GM12878 (cell line): Measurements from ENCODE around the gene SHC4. TPM values are rescaled to one million over a fixed set of nuclear protein-coding genes. Genes with fewer than 3 reads are reported as not detected.
A peak's percentile ranks its signal among the peaks of the same experiment; 100 is the strongest.

Source experiments
- ATAC-seq: fragments of 200-7000 bp; cut with Tn5 transposase; 3 replicates; pipeline ENCODE4 v1.9.1; 2020; ENCODE audit warnings: mild to moderate bottlenecking, moderate library complexity
- BruUV-seq: library from RNA; stranded (reverse); fragments of 400-500 nt; replicated peaks from 2 replicates; lab custom pipeline; 2021; lab: Mats Ljungman, UMichigan
- CTCF ChIA-PET: fragments of 300-600 bp; sonication (Branson Sonifier 250); formaldehyde crosslinking; extraction: SDS; loops from one replicate; lab custom pipeline; 2021; ENCODE audit warnings: inconsistent platforms; lab: Yijun Ruan, JAX
- POLR2A ChIA-PET: fragments of 350-600 bp; formaldehyde crosslinking; extraction: SDS; loops from one replicate; lab custom pipeline; 2021; ENCODE audit warnings: inconsistent platforms; lab: Charles Lee
- RAD21 ChIA-PET: fragments of 300-600 bp; sonication (Branson Sonifier 250); formaldehyde crosslinking; loops from one replicate; lab custom pipeline; 2023; ENCODE audit warnings: antibody characterized with exemption; ENCODE audit not compliant: unreplicated experiment; lab: Charles Lee
- SMC1A ChIA-PET: fragments of 300-600 bp; sonication (Branson Sonifier 250); formaldehyde crosslinking; loops from one replicate; lab custom pipeline; 2023; ENCODE audit not compliant: unreplicated experiment, uncharacterized antibody; lab: Charles Lee
- DNase-seq: peaks from one replicate; pipeline ENCODE4 v3.0.0-alpha.2; 2011; ENCODE audit warnings: low read depth, low spot score
- FAIRE-seq: peaks from 3 replicates; lab custom pipeline; 2011; peaks lifted over from hg19 to GRCh38; lab: Jason Lieb, UNC
- H2AFZ ChIP-seq: 2 replicates; pipeline ENCODE4 v1.6.0; 2011; ENCODE audit warnings: low read depth, low read length, control low read depth; ENCODE audit not compliant: control insufficient read depth
- H3K27ac ChIP-seq: 2 replicates; pipeline ENCODE4 v1.5.1; 2011; ENCODE audit warnings: control low read depth; ENCODE audit not compliant: control insufficient read depth, insufficient read depth
- H3K27me3 ChIP-seq, 2 experiments: replicated peaks in 1 of 2; 2 replicates each; pipeline versions ENCODE4 v1.6.0 to v1.6.1; 2011; ENCODE audit warnings: low read length in 1 of 2; ENCODE audit not compliant: control insufficient read depth in 2 of 2, insufficient read depth in 2 of 2
- H3K36me3 ChIP-seq, 2 experiments: 2 replicates each; pipeline ENCODE4 v1.5.1; 2011; ENCODE audit warnings: low read length in 1 of 2; ENCODE audit not compliant: control insufficient read depth in 2 of 2, insufficient read depth in 2 of 2
- H3K4me1 ChIP-seq: 2 replicates; pipeline ENCODE4 v1.6.1; 2011; ENCODE audit warnings: mild to moderate bottlenecking, low read length, moderate library complexity, mixed read lengths; ENCODE audit not compliant: control insufficient read depth, insufficient read depth
- H3K4me2 ChIP-seq: 2 replicates; pipeline ENCODE4 v1.6.0; 2011; ENCODE audit warnings: control low read depth; ENCODE audit not compliant: control insufficient read depth, insufficient read depth
- H3K4me3 ChIP-seq: fragments of 200-600 bp; sonication (generic); 2 replicates; pipeline ENCODE4 v1.5.1; 2016
- H3K79me2 ChIP-seq: 2 replicates; pipeline ENCODE4 v1.6.0; 2011; ENCODE audit warnings: low read length; ENCODE audit not compliant: control insufficient read depth, insufficient read depth
- H3K9ac ChIP-seq: 2 replicates; pipeline ENCODE4 v1.8.0; 2011; ENCODE audit warnings: low read length, control low read depth, mixed read lengths; ENCODE audit not compliant: control insufficient read depth, insufficient read depth
- H3K9me3 ChIP-seq: replicated peaks from 3 replicates; pipeline ENCODE4 v1.5.1; 2011; ENCODE audit warnings: mild to moderate bottlenecking, low read length; ENCODE audit not compliant: control insufficient read depth, insufficient read depth
- H4K20me1 ChIP-seq: 2 replicates; pipeline ENCODE4 v1.6.0; 2011; ENCODE audit not compliant: control insufficient read depth, insufficient read depth
- GABPA ChIP-seq: IDR thresholded peaks from 2 replicates; pipeline ENCODE4 v1.6.1; 2014; ENCODE audit warnings: antibody characterized with exemption, low read depth, mild to moderate bottlenecking, inconsistent platforms
- KAT2A ChIP-seq: conservative IDR thresholded peaks from 2 replicates; pipeline ENCODE4 v1.6.1; 2011; ENCODE audit warnings: low read depth, low read length; ENCODE audit not compliant: control insufficient read depth
- MTA2 ChIP-seq: fragments of 450-650 bp; IDR thresholded peaks from 2 replicates; pipeline ENCODE4 v1.6.1; 2016; ENCODE audit warnings: low read depth, mild to moderate bottlenecking, moderate library complexity
- NR2C1 ChIP-seq: fragments of 450-650 bp; IDR thresholded peaks from 2 replicates; pipeline ENCODE4 v1.6.1; 2017; ENCODE audit warnings: antibody characterized with exemption, mild to moderate bottlenecking, moderate library complexity
- SIX5 ChIP-seq: IDR thresholded peaks from 2 replicates; pipeline ENCODE4 v1.6.1; 2011; ENCODE audit warnings: mild to moderate bottlenecking, low read depth, low read length, moderate library complexity; ENCODE audit not compliant: severe bottlenecking
- SRF ChIP-seq, 2 experiments: IDR thresholded peaks; 2 replicates each; pipeline ENCODE4 v1.6.1; 2011; ENCODE audit warnings: low read depth in 2 of 2, low read length in 2 of 2, mild to moderate bottlenecking in 1 of 2, moderate library complexity in 1 of 2
- TCF3 ChIP-seq: IDR thresholded peaks from 2 replicates; pipeline ENCODE4 v1.6.1; 2012; ENCODE audit warnings: low read depth, mild to moderate bottlenecking, low read length, borderline replicate concordance; ENCODE audit not compliant: insufficient read depth
- ZNF217 ChIP-seq: fragments of 450-650 bp; IDR thresholded peaks from 2 replicates; pipeline ENCODE4 v1.6.1; 2017; ENCODE audit warnings: antibody characterized with exemption, mild to moderate bottlenecking
- WGBS: methylation state at CpG from one replicate; pipeline ENCODE4 v1.1.6; 2016; ENCODE audit warnings: low lambda C conversion rate; ENCODE audit not compliant: insufficient replicate concordance, insufficient coverage; ENCODE audit errors: missing lambda C conversion rate; 5-methylcytosine and 5-hydroxymethylcytosine counted together
- in situ Hi-C: fragments of 300-500 bp; cut with MboI; formaldehyde crosslinking; loops from 9 replicates; pipeline ENCODE4 v1.14.3; 2018; ENCODE audit warnings: mixed read lengths
- intact Hi-C: fragments of 100-400 bp; cut with micrococcal nuclease; formaldehyde crosslinking; loops from one replicate; pipeline ENCODE4 v1.14.2; 2022; ENCODE audit not compliant: unreplicated experiment
- polyA plus RNA-seq, 11 experiments: library from polyadenylated mRNA; depleted of rRNA in 4 of 11; unstranded in 6 of 11; stranded (reverse) in 5 of 11; fragments of >200 nt; fragmentation: Nextera tagmentation in 4 of 11; fragmentation: Illumina TruSeq in 1 of 11; extraction: Ambion mirVana in 4 of 11; extraction: Trizol in 1 of 11; gene quantifications; 1 replicate in 1 of 11; 2 replicates in 10 of 11; pipeline versions ENCODE4 v1.2.1 to v1.2.3, GENCODE V29; 2011 to 2016; ENCODE audit warnings: inconsistent platforms in 2 of 11, missing spikeins in 2 of 11, low read depth in 1 of 11
- total RNA-seq, 4 experiments: library from RNA; depleted of rRNA in 3 of 4; stranded (reverse); fragments of >200 nt in 3 of 4; fragmentation: Illumina TruSeq in 1 of 4; extraction: Trizol in 1 of 4; gene quantifications; 2 replicates each; pipeline versions ENCODE4 v1.2.1 to v1.2.3, GENCODE V29; 2013 to 2021
- TF ChIP-seq, protein P1 (sequence below): fragments of 450-650 bp; IDR thresholded peaks from 2 replicates; pipeline ENCODE4 v1.6.1; 2017; ENCODE audit warnings: mild to moderate bottlenecking, moderate library complexity
- TF ChIP-seq, protein P2 (sequence below): IDR thresholded peaks from 2 replicates; pipeline ENCODE4 v1.6.1; 2012; ENCODE audit warnings: low read depth, low read length, improper control_type of control experiment

SHC4 gene
- total and polyA plus RNA-seq, 10 of the 15 experiments (the other 5 are each of a cell fraction or from before 2014, with no cell fraction given) = 0.04 to 0.87 (median 0.14) TPM

DNA sequence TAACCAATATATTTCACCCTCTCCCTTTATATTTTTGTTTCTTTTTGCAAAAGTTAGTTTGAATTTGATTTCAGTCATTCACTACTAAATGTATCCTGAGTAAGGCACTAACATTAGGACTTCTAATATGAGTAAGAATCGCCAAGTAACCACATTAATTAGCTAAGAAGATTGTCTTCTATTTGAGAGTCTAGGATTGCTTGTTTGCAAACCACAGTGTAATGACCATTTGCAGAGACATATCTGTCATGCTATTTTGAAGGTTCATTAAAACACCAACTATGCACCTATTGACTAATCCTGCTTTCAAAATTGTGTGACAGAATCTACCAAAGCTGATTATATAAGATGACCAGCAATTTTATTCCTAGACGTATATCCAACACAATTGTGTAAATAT, 91.1 kb downstream of the SHC4 start:
- Histone ChIP-seq H3K27ac (no peak overlapping the region), H3K4me1 (no peaks in the 10 kb centered on the region), H3K4me2 (no peak overlapping the region), H3K36me3 (no peaks in the 10 kb centered on the region), H3K4me3 (no peak overlapping the region), H3K9ac (no peak overlapping the region), H4K20me1 (no peaks in the 10 kb centered on the region), H3K9me3 (no peaks in the 10 kb centered on the region), H2AFZ (no peak overlapping the region), H3K27me3 (no peaks in the 10 kb centered on the region), H3K79me2 (no peaks in the 10 kb centered on the region)
- in situ Hi-C loops = loop anchor here (10.0 kb wide), 1 partner anchor 752 kb away; the partner anchor contains the start of genes DTWD1 and FAM227B
- TF ChIP-seq SRF (IDR thresholded peaks at IDR 0.05; ENCODE audit: low read depth in 2 of 2, low read length in 2 of 2) (no peak), SIX5 (no peak), TCF3 (no peak), NR2C1 (no peak), MTA2 (peak; percentile 90), KAT2A (no peak), GABPA (no peak), ZNF217 (0 out of 2 replicates have a peak, but pooled peaks have one; percentile 51)
- TF ChIP-seq, protein P1, sequence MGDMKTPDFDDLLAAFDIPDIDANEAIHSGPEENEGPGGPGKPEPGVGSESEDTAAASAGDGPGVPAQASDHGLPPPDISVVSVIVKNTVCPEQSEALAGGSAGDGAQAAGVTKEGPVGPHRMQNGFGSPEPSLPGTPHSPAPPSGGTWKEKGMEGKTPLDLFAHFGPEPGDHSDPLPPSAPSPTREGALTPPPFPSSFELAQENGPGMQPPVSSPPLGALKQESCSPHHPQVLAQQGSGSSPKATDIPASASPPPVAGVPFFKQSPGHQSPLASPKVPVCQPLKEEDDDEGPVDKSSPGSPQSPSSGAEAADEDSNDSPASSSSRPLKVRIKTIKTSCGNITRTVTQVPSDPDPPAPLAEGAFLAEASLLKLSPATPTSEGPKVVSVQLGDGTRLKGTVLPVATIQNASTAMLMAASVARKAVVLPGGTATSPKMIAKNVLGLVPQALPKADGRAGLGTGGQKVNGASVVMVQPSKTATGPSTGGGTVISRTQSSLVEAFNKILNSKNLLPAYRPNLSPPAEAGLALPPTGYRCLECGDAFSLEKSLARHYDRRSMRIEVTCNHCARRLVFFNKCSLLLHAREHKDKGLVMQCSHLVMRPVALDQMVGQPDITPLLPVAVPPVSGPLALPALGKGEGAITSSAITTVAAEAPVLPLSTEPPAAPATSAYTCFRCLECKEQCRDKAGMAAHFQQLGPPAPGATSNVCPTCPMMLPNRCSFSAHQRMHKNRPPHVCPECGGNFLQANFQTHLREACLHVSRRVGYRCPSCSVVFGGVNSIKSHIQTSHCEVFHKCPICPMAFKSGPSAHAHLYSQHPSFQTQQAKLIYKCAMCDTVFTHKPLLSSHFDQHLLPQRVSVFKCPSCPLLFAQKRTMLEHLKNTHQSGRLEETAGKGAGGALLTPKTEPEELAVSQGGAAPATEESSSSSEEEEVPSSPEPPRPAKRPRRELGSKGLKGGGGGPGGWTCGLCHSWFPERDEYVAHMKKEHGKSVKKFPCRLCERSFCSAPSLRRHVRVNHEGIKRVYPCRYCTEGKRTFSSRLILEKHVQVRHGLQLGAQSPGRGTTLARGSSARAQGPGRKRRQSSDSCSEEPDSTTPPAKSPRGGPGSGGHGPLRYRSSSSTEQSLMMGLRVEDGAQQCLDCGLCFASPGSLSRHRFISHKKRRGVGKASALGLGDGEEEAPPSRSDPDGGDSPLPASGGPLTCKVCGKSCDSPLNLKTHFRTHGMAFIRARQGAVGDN = no peak
- TF ChIP-seq, protein P2, sequence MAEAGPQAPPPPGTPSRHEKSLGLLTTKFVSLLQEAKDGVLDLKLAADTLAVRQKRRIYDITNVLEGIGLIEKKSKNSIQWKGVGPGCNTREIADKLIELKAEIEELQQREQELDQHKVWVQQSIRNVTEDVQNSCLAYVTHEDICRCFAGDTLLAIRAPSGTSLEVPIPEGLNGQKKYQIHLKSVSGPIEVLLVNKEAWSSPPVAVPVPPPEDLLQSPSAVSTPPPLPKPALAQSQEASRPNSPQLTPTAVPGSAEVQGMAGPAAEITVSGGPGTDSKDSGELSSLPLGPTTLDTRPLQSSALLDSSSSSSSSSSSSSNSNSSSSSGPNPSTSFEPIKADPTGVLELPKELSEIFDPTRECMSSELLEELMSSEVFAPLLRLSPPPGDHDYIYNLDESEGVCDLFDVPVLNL = no peak
- no peak for FAIRE-seq
- ChIA-PET POLR2A (interaction anchor here (1.1 kb wide), 1 partner anchor 93 kb away, joined by 3 read pairs; no protein-coding TSS in a partner anchor), SMC1A (interaction anchor here (1.0 to 2.3 kb wide), 5 partner anchors 11 to 549 kb away, joined by 3 to 9 read pairs (median 4); no protein-coding TSS in a partner anchor), CTCF (interaction anchor here (1.2 to 3.6 kb wide), 4 partner anchors 11 to 273 kb away, joined by 3 to 26 read pairs (median 12); no protein-coding TSS in a partner anchor), RAD21 (interaction anchor here (2.3 kb wide), 1 partner anchor 94 kb away, joined by 8 read pairs; no protein-coding TSS in a partner anchor)
- 17% methylated on average over 2 of the region's 2 CpGs for WGBS
- no peak for DNase-seq
- ATAC-seq = peak; percentile 71
- intact Hi-C loops = no loop called here
- BruUV-seq = no TSS peak
